HEK293T (cell line): ENCODE data around the gene CELF4.

Source experiments
- CTCF ChIA-PET: fragments of 350-600 bp; formaldehyde crosslinking; extraction: SDS; loops from one replicate; lab custom pipeline; 2021; ENCODE audit warnings: antibody characterized with exemption, inconsistent platforms; lab: Yijun Ruan, JAX
- POLR2A ChIA-PET: fragments of 350-600 bp; formaldehyde crosslinking; extraction: SDS; loops from one replicate; lab custom pipeline; 2020; ENCODE audit warnings: antibody characterized with exemption, inconsistent platforms; lab: Yijun Ruan, JAX
- DNase-seq: peaks from one replicate; pipeline ENCODE4 v3.0.0; 2012; ENCODE audit warnings: mixed read lengths; ENCODE audit errors: extremely low spot score
- ARNT ChIP-seq: fragments of 450-650 bp; IDR thresholded peaks from 2 replicates; pipeline ENCODE4 v1.6.1; 2017; ENCODE audit warnings: mild to moderate bottlenecking
- BHLHE40 ChIP-seq: fragments of 450-650 bp; IDR thresholded peaks from 2 replicates; pipeline ENCODE4 v1.6.1; 2016; ENCODE audit warnings: mild to moderate bottlenecking, moderate library complexity, borderline replicate concordance
- CTBP1 ChIP-seq: fragments of 450-650 bp; IDR thresholded peaks from 2 replicates; pipeline ENCODE4 v1.6.1; 2016; ENCODE audit warnings: borderline replicate concordance
- ELF4 ChIP-seq: fragments of 450-650 bp; IDR thresholded peaks from 2 replicates; pipeline ENCODE4 v1.6.1; 2017; ENCODE audit warnings: antibody characterized with exemption
- FOXA1 ChIP-seq: fragments of 450-650 bp; IDR thresholded peaks from 2 replicates; pipeline ENCODE4 v1.6.1; 2016; ENCODE audit warnings: mild to moderate bottlenecking
- FOXK2 ChIP-seq: fragments of 450-650 bp; IDR thresholded peaks from 2 replicates; pipeline ENCODE4 v1.6.1; 2016; ENCODE audit warnings: mild to moderate bottlenecking
- FOXM1 ChIP-seq: fragments of 450-650 bp; IDR thresholded peaks from 2 replicates; pipeline ENCODE4 v1.6.1; 2017; ENCODE audit warnings: mild to moderate bottlenecking, borderline replicate concordance
- HDGF ChIP-seq: fragments of 450-650 bp; IDR thresholded peaks from 2 replicates; pipeline ENCODE4 v1.6.1; 2017; ENCODE audit warnings: antibody characterized with exemption, borderline replicate concordance
- L3MBTL2 ChIP-seq: fragments of 450-650 bp; conservative IDR thresholded peaks from 2 replicates; pipeline ENCODE4 v1.6.1; 2016; ENCODE audit warnings: mild to moderate bottlenecking
- LEF1 ChIP-seq: fragments of 450-650 bp; IDR thresholded peaks from 2 replicates; pipeline ENCODE4 v1.6.1; 2017; ENCODE audit warnings: mild to moderate bottlenecking, borderline replicate concordance
- NFRKB ChIP-seq: fragments of 450-650 bp; IDR thresholded peaks from 2 replicates; pipeline ENCODE4 v1.6.1; 2016; ENCODE audit warnings: mild to moderate bottlenecking, moderate library complexity
- PKNOX1 ChIP-seq: fragments of 450-650 bp; IDR thresholded peaks from 2 replicates; pipeline ENCODE4 v1.6.1; 2016
- SP1 ChIP-seq: fragments of 450-650 bp; IDR thresholded peaks from 2 replicates; pipeline ENCODE4 v1.6.1; 2017
- SUZ12 ChIP-seq: fragments of 450-650 bp; IDR thresholded peaks from 2 replicates; pipeline ENCODE4 v1.6.1; 2016; ENCODE audit warnings: mild to moderate bottlenecking
- TARDBP ChIP-seq: fragments of 450-650 bp; IDR thresholded peaks from 2 replicates; pipeline ENCODE4 v1.6.1; 2016
- ZNF384 ChIP-seq: fragments of 450-650 bp; IDR thresholded peaks from 2 replicates; pipeline ENCODE4 v1.6.1; 2016

The CELF4 gene

GRCh38 chr18:37398248-37398920 is 167.2 kb downstream of the CELF4 start:
- DNase-seq = no peak
- ChIA-PET POLR2A (no interaction called here), CTCF (interaction anchor here (1.9 kb wide), 1 partner anchor 13 kb away, joined by 5 read pairs; no protein-coding TSS in a partner anchor)
- no peak for TF ChIP-seq SUZ12
- TF ChIP-seq ARNT = no peak
- no peak for TF ChIP-seq BHLHE40
- TF ChIP-seq ELF4 = no peak
- no peak for TF ChIP-seq TARDBP
- no peak for TF ChIP-seq LEF1
- no peak for TF ChIP-seq FOXA1
- TF ChIP-seq FOXM1 = no peak
- TF ChIP-seq SP1 = no peak
- no peak for TF ChIP-seq PKNOX1
- TF ChIP-seq CTBP1 = no peak
- no peak for TF ChIP-seq FOXK2

- POLR2A ChIA-PET = no interaction called here
- no peak for TF ChIP-seq L3MBTL2
- no peak for TF ChIP-seq SP1
- TF ChIP-seq TARDBP = no peak
- TF ChIP-seq ARNT = no peak
- no peak for TF ChIP-seq FOXK2
- no peak for TF ChIP-seq SUZ12
- TF ChIP-seq NFRKB = no peak
- no peak for TF ChIP-seq ELF4
- TF ChIP-seq HDGF = no peak
- TF ChIP-seq FOXM1 = no peak
- no peak for TF ChIP-seq FOXA1
- TF ChIP-seq PKNOX1 = no peak
- TF ChIP-seq BHLHE40 = no peak
- no peak for TF ChIP-seq ZNF384
- TF ChIP-seq CTBP1 = no peak
- TF ChIP-seq LEF1 = no peak
- CTCF ChIA-PET = interaction anchor here (1.9 kb wide), 1 partner anchor 12 kb away, joined by 5 read pairs; no protein-coding TSS in a partner anchor
- DNase-seq = no peak
Observed at GRCh38 chr18:37397814-37398213, 167.8 kb downstream of the CELF4 start.

GRCh38 chr18:37396971-37397720 is 168.5 kb downstream of the CELF4 start:
- ChIA-PET CTCF (interaction anchor here (1.9 kb wide), 1 partner anchor 11 kb away, joined by 5 read pairs; no protein-coding TSS in a partner anchor), POLR2A (no interaction called here)
- DNase-seq = no peak
- TF ChIP-seq PKNOX1 (no peak), SUZ12 (no peak), ELF4 (no peak), FOXK2 (no peak), FOXA1 (no peak), FOXM1 (no peak), BHLHE40 (no peak), NFRKB (no peak), CTBP1 (no peak), SP1 (no peak), TARDBP (no peak), LEF1 (no peak)

- POLR2A ChIA-PET = no interaction called here
- DNase-seq = no peak
- CTCF ChIA-PET = no interaction called here
- TF ChIP-seq FOXA1 (no peak), ZNF384 (no peak), TARDBP (no peak), CTBP1 (no peak), FOXK2 (no peak), PKNOX1 (no peak), SUZ12 (no peak), BHLHE40 (no peak), ARNT (no peak), L3MBTL2 (no peak), ELF4 (no peak), NFRKB (no peak), SP1 (no peak), HDGF (no peak), LEF1 (no peak), FOXM1 (no peak)
Observed at GRCh38 chr18:37395631-37396030, 170.0 kb downstream of the CELF4 start.

GRCh38 chr18:37395138-37395537 is 170.5 kb downstream of the CELF4 start:
- ChIA-PET CTCF (no interaction called here), POLR2A (no interaction called here)
- TF ChIP-seq FOXK2 (no peak), SUZ12 (no peak), SP1 (no peak)
- DNase-seq = no peak
